Activated B cell treated with CpG ODN at 0.5 μM for 24 hours (primary cell): ENCODE data around the gene HIVEP2. TPM values are rescaled to one million over a fixed set of nuclear protein-coding genes. Genes with fewer than 3 reads are reported as not detected.
A peak's percentile ranks its signal among the peaks of the same experiment; 100 is the strongest.

Experiments
- ATAC-seq: fragments of 200-7000 bp; cut with Tn5 transposase; one replicate; pipeline ENCODE4 v1.10.0; 2021; ENCODE audit warnings: low read depth, mild to moderate bottlenecking, moderate library complexity
- CTCF ChIA-PET: fragments of 350-600 bp; sonication (Branson Sonifier 250); formaldehyde crosslinking; loops from one replicate; lab custom pipeline; 2021; ENCODE audit warnings: antibody characterized with exemption; lab: Charles Lee
- POLR2A ChIA-PET: fragments of 350-600 bp; sonication (Branson Sonifier 250); formaldehyde crosslinking; loops from one replicate; lab custom pipeline; 2021; ENCODE audit warnings: antibody characterized with exemption; lab: Charles Lee
- DNase-seq: peaks from one replicate; pipeline ENCODE4 v3.0.0; 2022
- H3K27ac Mint-ChIP-seq: one replicate; pipeline ENCODE4 v1.8.0; 2020; ENCODE audit warnings: mixed read lengths
- H3K27me3 Mint-ChIP-seq: one replicate; pipeline ENCODE4 v1.8.0; 2021; ENCODE audit warnings: mixed read lengths
- H3K36me3 Mint-ChIP-seq: one replicate; pipeline ENCODE4 v1.8.0; 2021; ENCODE audit warnings: low read depth, mixed read lengths
- H3K4me1 Mint-ChIP-seq: one replicate; pipeline ENCODE4 v1.8.0; 2021; ENCODE audit warnings: mixed read lengths
- H3K4me3 Mint-ChIP-seq: one replicate; pipeline ENCODE4 v1.8.0; 2020; ENCODE audit warnings: mild to moderate bottlenecking, mixed read lengths
- H3K9me3 Mint-ChIP-seq: one replicate; pipeline ENCODE4 v1.8.0; 2020; ENCODE audit warnings: mixed read lengths
- CTCF ChIP-seq: fragments of 200-600 bp; IDR thresholded peaks from one replicate; pipeline ENCODE4 v1.8.0; 2022; ENCODE audit warnings: antibody characterized with exemption, mild to moderate bottlenecking
- intact Hi-C: fragments of 100-400 bp; cut with micrococcal nuclease; formaldehyde crosslinking; loops from one replicate; pipeline ENCODE4 v1.15.1; 2024
- total RNA-seq: library from RNA; stranded (reverse); gene quantifications from 2 replicates; pipeline ENCODE4 v1.2.3, GENCODE V29; 2022

Gene HIVEP2
- total RNA-seq, 1 donor from 2014 or later: 25.4 TPM

- CTCF ChIA-PET: interaction anchor here (0.6 to 1.2 kb wide), 5 partner anchors 70 to 184 kb away, joined by 3 read pairs; no protein-coding TSS in a partner anchor
- TF ChIP-seq CTCF: no peak
- intact Hi-C loops: loop anchor here (1.0 to 5.0 kb wide), 5 partner anchors 8 to 84 kb away; no protein-coding TSS in a partner anchor
- Mint-ChIP-seq H3K9me3 (no peaks in the 10 kb centered on the region), H3K4me1 (peaks cover 50% of the 10 kb centered on the region), H3K4me3 (peak overlapping the region; percentile 86), H3K36me3 (peaks cover 3% of the 10 kb centered on the region), H3K27ac (peak overlapping the region; percentile 93), H3K27me3 (no peaks in the 10 kb centered on the region)
- ATAC-seq (peak; percentile 93), DNase-seq (peak; percentile 72)
- POLR2A ChIA-PET: interaction anchor here (0.5 to 3.6 kb wide), 19 partner anchors 8 to 501 kb away, joined by 3 to 32 read pairs (median 9); partner anchors contain the start of gene HIVEP2
These were observed 18.3 kb downstream of the HIVEP2 start for GRCh38 chr6:142926494-142927270.

DNA sequence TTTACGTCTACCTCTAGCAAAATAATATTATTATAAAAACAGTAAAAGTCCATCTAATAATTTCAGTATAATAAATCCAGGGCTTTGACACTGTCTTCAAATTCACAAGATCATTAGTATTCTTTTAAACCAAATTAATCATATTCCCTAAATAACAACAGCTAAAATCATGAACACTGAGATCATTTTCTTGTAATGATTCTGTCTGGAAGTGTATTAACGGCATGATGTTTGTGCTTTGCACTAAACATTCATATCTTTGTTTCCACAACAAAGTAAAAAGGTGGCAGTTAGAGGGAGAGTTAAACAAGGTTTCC, 18.8 kb downstream of the HIVEP2 start:
- peaks cover 3% of the 10 kb centered on the region for H3K36me3 Mint-ChIP-seq
- H3K4me3 Mint-ChIP-seq: peak overlapping the region; percentile 86
- H3K9me3 Mint-ChIP-seq: no peaks in the 10 kb centered on the region
- peaks cover 45% of the 10 kb centered on the region for H3K4me1 Mint-ChIP-seq
- CTCF ChIA-PET: interaction anchor here (1.0 to 1.2 kb wide), 2 partner anchors 69 to 184 kb away, joined by 3 read pairs; no protein-coding TSS in a partner anchor
- DNase-seq: no peak
- TF ChIP-seq CTCF: no peak
- POLR2A ChIA-PET: interaction anchor here (0.8 to 3.6 kb wide), 16 partner anchors 9 to 501 kb away, joined by 3 to 32 read pairs (median 12); partner anchors contain the start of gene HIVEP2
- H3K27me3 Mint-ChIP-seq: no peaks in the 10 kb centered on the region
- peak overlapping the region; percentile 93 for H3K27ac Mint-ChIP-seq
- no peak for ATAC-seq
- intact Hi-C loops: loop anchor here (1.0 to 5.0 kb wide), 4 partner anchors 8 to 84 kb away; no protein-coding TSS in a partner anchor

- peaks cover 42% of the 10 kb centered on the region for H3K4me1 Mint-ChIP-seq
- peaks cover 3% of the 10 kb centered on the region for H3K36me3 Mint-ChIP-seq
- H3K27ac Mint-ChIP-seq: peak overlapping the region; percentile 63
- POLR2A ChIA-PET: interaction anchor here (0.8 to 3.6 kb wide), 12 partner anchors 9 to 106 kb away, joined by 3 to 32 read pairs (median 11); partner anchors contain the start of gene HIVEP2
- no peak for ATAC-seq
- no peak for TF ChIP-seq CTCF
- DNase-seq: no peak
- H3K9me3 Mint-ChIP-seq: no peaks in the 10 kb centered on the region
- CTCF ChIA-PET: interaction anchor here (1.0 to 1.2 kb wide), 2 partner anchors 69 to 183 kb away, joined by 3 read pairs; no protein-coding TSS in a partner anchor
- H3K4me3 Mint-ChIP-seq: peak overlapping the region; percentile 52
- H3K27me3 Mint-ChIP-seq: no peaks in the 10 kb centered on the region
- intact Hi-C loops: loop anchor here (1.0 to 5.0 kb wide), 4 partner anchors 7 to 83 kb away; no protein-coding TSS in a partner anchor
These were observed 19.3 kb downstream of the HIVEP2 start for GRCh38 chr6:142925575-142926110.

DNA sequence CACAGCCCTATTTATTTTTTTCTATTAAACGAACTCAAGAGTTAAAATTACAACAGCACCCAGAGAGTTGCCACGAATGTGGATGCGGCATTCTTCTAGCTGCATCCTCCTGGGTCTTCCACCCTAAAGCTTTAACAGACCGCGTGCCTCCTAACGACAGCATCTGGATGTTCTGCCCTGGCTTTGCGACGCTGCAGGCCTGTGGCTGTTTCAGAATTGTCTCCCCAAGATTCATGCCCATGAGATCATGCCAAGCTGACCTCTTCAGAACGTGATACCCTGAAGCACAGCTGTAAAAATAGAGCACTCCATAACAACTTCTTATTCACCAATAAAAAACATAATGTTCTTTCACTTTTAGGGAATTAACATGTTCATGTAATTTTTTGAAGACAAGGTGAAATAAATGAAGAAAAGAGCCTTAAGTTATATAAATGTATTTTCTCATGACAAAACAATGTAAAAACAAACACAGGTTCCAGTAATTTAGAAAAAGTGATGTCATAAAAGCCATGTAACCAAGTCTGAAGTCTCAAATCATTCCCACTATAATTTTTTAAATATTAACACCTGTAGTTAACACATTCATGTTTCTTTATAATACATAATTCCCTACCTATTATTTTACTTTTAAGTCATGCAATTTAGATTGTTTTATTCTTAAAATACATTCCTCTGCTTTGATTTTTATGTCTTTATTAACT, 26.5 kb downstream of the HIVEP2 start:
- H3K4me3 Mint-ChIP-seq: no peak overlapping the region
- DNase-seq (no peak), ATAC-seq (no peak)
- no peaks in the 10 kb centered on the region for H3K9me3 Mint-ChIP-seq
- CTCF ChIA-PET: interaction anchor here (1.6 kb wide), 1 partner anchor 172 kb away, joined by 4 read pairs; no protein-coding TSS in a partner anchor
- H3K27me3 Mint-ChIP-seq: no peaks in the 10 kb centered on the region
- peaks cover 9% of the 10 kb centered on the region for H3K36me3 Mint-ChIP-seq
- no peak overlapping the region for H3K27ac Mint-ChIP-seq
- TF ChIP-seq CTCF: no peak
- H3K4me1 Mint-ChIP-seq: peaks cover 42% of the 10 kb centered on the region
- POLR2A ChIA-PET: interaction anchor here (0.8 kb wide), 1 partner anchor 17 kb away, joined by 3 read pairs; no protein-coding TSS in a partner anchor
- intact Hi-C loops: loop anchor here (1.0 to 10.0 kb wide), 2 partner anchors 8 to 926 kb away; partner anchors contain the start of gene LTV1
